C4-2B (cell line): ENCODE results near the gene PKD1L1.

Source experiments
- ZFX ChIP-seq: fragments of 450-650 bp; IDR thresholded peaks from 2 replicates; pipeline ENCODE4 v1.6.1; 2017
- TF ChIP-seq, protein P1 (sequence below): fragments of 450-650 bp; conservative IDR thresholded peaks from 2 replicates; pipeline ENCODE4 v1.5.1; 2017; ENCODE audit warnings: mild to moderate bottlenecking

DNA sequence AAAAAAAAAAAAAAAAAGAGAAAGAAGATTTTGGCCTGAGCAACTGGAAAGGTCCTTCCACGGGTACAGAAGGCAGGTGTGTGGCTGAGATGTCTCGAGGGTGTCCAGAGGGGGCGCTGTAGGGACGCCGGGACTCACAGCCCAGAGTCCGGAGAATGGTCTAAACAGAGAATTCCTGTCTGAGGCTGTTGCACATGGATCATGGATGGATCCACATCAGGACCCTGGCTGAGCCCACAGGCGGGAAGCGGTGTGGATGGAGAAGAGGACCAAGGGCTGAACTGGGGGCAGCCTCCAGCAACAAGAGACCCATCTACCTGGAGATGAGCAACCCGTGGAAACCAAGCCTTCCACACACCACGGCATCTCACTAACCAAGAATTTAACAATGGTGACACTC lies 55.0 kb downstream of the PKD1L1 start:
- TF ChIP-seq, protein P1, sequence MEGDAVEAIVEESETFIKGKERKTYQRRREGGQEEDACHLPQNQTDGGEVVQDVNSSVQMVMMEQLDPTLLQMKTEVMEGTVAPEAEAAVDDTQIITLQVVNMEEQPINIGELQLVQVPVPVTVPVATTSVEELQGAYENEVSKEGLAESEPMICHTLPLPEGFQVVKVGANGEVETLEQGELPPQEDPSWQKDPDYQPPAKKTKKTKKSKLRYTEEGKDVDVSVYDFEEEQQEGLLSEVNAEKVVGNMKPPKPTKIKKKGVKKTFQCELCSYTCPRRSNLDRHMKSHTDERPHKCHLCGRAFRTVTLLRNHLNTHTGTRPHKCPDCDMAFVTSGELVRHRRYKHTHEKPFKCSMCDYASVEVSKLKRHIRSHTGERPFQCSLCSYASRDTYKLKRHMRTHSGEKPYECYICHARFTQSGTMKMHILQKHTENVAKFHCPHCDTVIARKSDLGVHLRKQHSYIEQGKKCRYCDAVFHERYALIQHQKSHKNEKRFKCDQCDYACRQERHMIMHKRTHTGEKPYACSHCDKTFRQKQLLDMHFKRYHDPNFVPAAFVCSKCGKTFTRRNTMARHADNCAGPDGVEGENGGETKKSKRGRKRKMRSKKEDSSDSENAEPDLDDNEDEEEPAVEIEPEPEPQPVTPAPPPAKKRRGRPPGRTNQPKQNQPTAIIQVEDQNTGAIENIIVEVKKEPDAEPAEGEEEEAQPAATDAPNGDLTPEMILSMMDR: no peak; the same call in 1 of the 2 replicates
- no peak for TF ChIP-seq ZFX
